K562 (cell line): ENCODE results near the gene FOXN3. TPM values are rescaled to one million over a fixed set of nuclear protein-coding genes. Genes with fewer than 3 reads are reported as not detected.

Experiments
- ATAC-seq: fragments of 200-7000 bp; cut with Tn5 transposase; 3 replicates; pipeline ENCODE4 v1.9.1; 2020; ENCODE audit warnings: moderate library complexity
- BruUV-seq: library from RNA; stranded (reverse); fragments of 400-500 nt; replicated peaks from 2 replicates; lab custom pipeline; 2021; lab: Mats Ljungman, UMichigan
- CTCF ChIA-PET: fragments of 300-600 bp; formaldehyde crosslinking; extraction: SDS; loops from one replicate; lab custom pipeline; 2021; ENCODE audit warnings: low intra/inter-chr PET ratio; lab: Yijun Ruan, JAX
- POLR2A ChIA-PET: fragments of 300-600, 350-650 bp; sonication (Branson Sonifier 250); formaldehyde crosslinking; extraction: SDS; loops from one replicate; lab custom pipeline; 2021; ENCODE audit warnings: antibody characterized with exemption, inconsistent platforms; lab: Yijun Ruan, JAX
- DNase-seq, 4 experiments: peaks; one replicate each; pipeline versions ENCODE4 v3.0.0 to v3.0.0-alpha.2; 2011 to 2018; ENCODE audit warnings: low spot score in 3 of 4, mixed read lengths in 3 of 4; ENCODE audit errors: extremely low read depth in 1 of 4
- FAIRE-seq: peaks from 2 replicates; lab custom pipeline; 2011; peaks lifted over from hg19 to GRCh38; lab: Jason Lieb, UNC
- H2AFZ ChIP-seq: 2 replicates; pipeline ENCODE4 v1.6.0; 2011; ENCODE audit warnings: low read depth, low read length, control low read depth, inconsistent platforms
- H3K27ac ChIP-seq: fragments of 200-600 bp; 3 replicates; pipeline ENCODE4 v1.8.0; 2011; ENCODE audit warnings: low read depth, mild to moderate bottlenecking, control low read depth, inconsistent platforms, low read length, moderate library complexity, mixed read lengths; ENCODE audit errors: extremely low read depth
- H3K27me3 ChIP-seq, 2 experiments: fragments of 300-600 bp in 1 of 2; 2 replicates in 1 of 2; 3 replicates in 1 of 2; pipeline versions ENCODE4 v1.6.0 to v1.8.0; 2011; ENCODE audit warnings: inconsistent platforms in 2 of 2, low read length in 2 of 2, mild to moderate bottlenecking in 1 of 2, mixed read lengths in 1 of 2, moderate library complexity in 1 of 2; ENCODE audit not compliant: control insufficient read depth in 2 of 2, insufficient read depth in 2 of 2
- H3K36me3 ChIP-seq: fragments of 300-600 bp; 3 replicates; pipeline ENCODE4 v1.8.0; 2011; ENCODE audit warnings: mild to moderate bottlenecking, low read length, inconsistent platforms; ENCODE audit not compliant: control insufficient read depth, insufficient read depth
- H3K4me1 ChIP-seq, 2 experiments: fragments of 200-600 bp in 1 of 2; replicated peaks in 1 of 2; 2 replicates in 1 of 2; 3 replicates in 1 of 2; pipeline versions ENCODE4 v1.5.1 to v1.8.0; 2011; ENCODE audit warnings: inconsistent platforms in 2 of 2, low read length in 2 of 2, mild to moderate bottlenecking in 1 of 2, mixed read lengths in 1 of 2, moderate library complexity in 1 of 2; ENCODE audit not compliant: control insufficient read depth in 2 of 2, insufficient read depth in 2 of 2
- H3K4me2 ChIP-seq: 2 replicates; pipeline ENCODE4 v1.6.1; 2011; ENCODE audit warnings: low read length, control low read depth, inconsistent platforms, mixed read lengths; ENCODE audit not compliant: insufficient read depth
- H3K4me3 ChIP-seq: fragments of 200-600 bp; sonication (generic), shearing (Covaris generic); 2 replicates; pipeline ENCODE4 v1.5.1; 2016; ENCODE audit warnings: control low read depth, inconsistent platforms
- H3K79me2 ChIP-seq: fragments of 200-600 bp; 3 replicates; pipeline ENCODE4 v1.8.0; 2011; ENCODE audit warnings: low read length, inconsistent platforms; ENCODE audit not compliant: control insufficient read depth, insufficient read depth
- H3K9ac ChIP-seq, 2 experiments: 2 replicates each; pipeline versions ENCODE4 v1.6.0 to v1.6.1; 2011; ENCODE audit warnings: low read depth in 2 of 2, low read length in 2 of 2, control low read depth in 1 of 2, inconsistent platforms in 1 of 2, mild to moderate bottlenecking in 1 of 2, mixed read lengths in 1 of 2; ENCODE audit not compliant: insufficient read depth in 1 of 2
- H3K9me1 ChIP-seq: one replicate; pipeline ENCODE4 v1.6.0; 2011; ENCODE audit warnings: inconsistent platforms, mild to moderate bottlenecking, low read length, moderate library complexity; ENCODE audit not compliant: control insufficient read depth, insufficient read depth
- H3K9me3 ChIP-seq: replicated peaks from 2 replicates; pipeline ENCODE4 v1.5.1; 2011; ENCODE audit warnings: low read depth, low read length, inconsistent platforms; ENCODE audit not compliant: control insufficient read depth, insufficient read depth
- H4K20me1 ChIP-seq: replicated peaks from 2 replicates; pipeline ENCODE4 v1.6.1; 2011; ENCODE audit warnings: low read length, inconsistent platforms, mixed read lengths; ENCODE audit not compliant: control insufficient read depth, insufficient read depth
- BRD9 ChIP-seq: fragments of 450-650 bp; IDR thresholded peaks from 2 replicates; pipeline ENCODE4 v1.6.1; 2018; ENCODE audit warnings: low read depth; ENCODE audit not compliant: partially characterized antibody
- CBX3 ChIP-seq, 2 experiments: IDR thresholded peaks; 1 replicate in 1 of 2; 2 replicates in 1 of 2; pipeline ENCODE4 v1.6.1; 2012; ENCODE audit warnings: inconsistent platforms in 2 of 2, low read length in 2 of 2, borderline replicate concordance in 1 of 2, control low read depth in 1 of 2
- CEBPZ ChIP-seq: fragments of 150-350 bp; IDR thresholded peaks from 2 replicates; pipeline ENCODE4 v1.6.1; 2014; ENCODE audit warnings: low read depth, mild to moderate bottlenecking, low read length, borderline replicate concordance
- FUS ChIP-seq: fragments of 200-400 bp; formaldehyde crosslinking; optimal IDR thresholded peaks from 2 replicates; pipeline ENCODE3; 2017; ENCODE audit warnings: low read depth, low read length
- ILK ChIP-seq: fragments of 450-650 bp; IDR thresholded peaks from 2 replicates; pipeline ENCODE4 v1.6.1; 2016; ENCODE audit warnings: missing genetic modification characterization, low read depth, mild to moderate bottlenecking, missing compliant biosample characterization, moderate library complexity, borderline replicate concordance
- NFRKB ChIP-seq: fragments of 450-650 bp; IDR thresholded peaks from 2 replicates; pipeline ENCODE4 v1.6.1; 2016; ENCODE audit warnings: low read depth
- PRMT5 ChIP-seq: sonication (generic); formaldehyde crosslinking; IDR thresholded peaks from 2 replicates; pipeline ENCODE4 v1.5.0; 2020; ENCODE audit warnings: missing genetic modification reagents
- SREBF1 ChIP-seq: fragments of 150-350 bp; IDR thresholded peaks from 2 replicates; pipeline ENCODE4 v1.6.1; 2014; ENCODE audit warnings: antibody characterized with exemption, low read depth, low read length, borderline replicate concordance
- SRSF7 ChIP-seq: fragments of 200-400 bp; formaldehyde crosslinking; optimal IDR thresholded peaks from 2 replicates; pipeline ENCODE3; 2017; ENCODE audit warnings: mild to moderate bottlenecking, low read depth, low read length
- ZNF121 ChIP-seq: sonication (generic); formaldehyde crosslinking; conservative IDR thresholded peaks from 2 replicates; pipeline ENCODE4 v1.8.0; 2022; ENCODE audit warnings: missing genetic modification reagents
- ZNF41 ChIP-seq: fragments of 250-450 bp; sonication (Bioruptor Pico); conservative IDR thresholded peaks from 2 replicates; pipeline ENCODE4 v1.4.0; 2020; ENCODE audit warnings: mild to moderate bottlenecking
- ZNF584 ChIP-seq: fragments of 200-800 bp; sonication (Bioruptor generic); IDR thresholded peaks from 2 replicates; pipeline ENCODE4 v1.6.1; 2016; ENCODE audit warnings: low read depth, mild to moderate bottlenecking, missing genetic modification characterization, missing compliant biosample characterization
- ZNF766 ChIP-seq: fragments of 200-800 bp; sonication (Bioruptor generic); conservative IDR thresholded peaks from 2 replicates; pipeline ENCODE4 v1.6.1; 2016; ENCODE audit warnings: missing genetic modification characterization, missing compliant biosample characterization
- WGBS: fragments of 100-300 bp; shearing (Covaris generic); methylation state at CpG from one replicate; pipeline ENCODE4 v1.1.6; 2016; ENCODE audit warnings: low coverage, mixed read lengths; ENCODE audit not compliant: insufficient coverage; ENCODE audit errors: missing lambda C conversion rate; 5-methylcytosine and 5-hydroxymethylcytosine counted together
- in situ Hi-C: fragments of 300-500 bp; cut with MboI; formaldehyde crosslinking; loops from 4 replicates; pipeline ENCODE4 v1.15.0; 2018; ENCODE audit warnings: inconsistent platforms, mixed read lengths
- intact Hi-C: fragments of 100-400 bp; cut with micrococcal nuclease; formaldehyde crosslinking; loops from 2 replicates; pipeline ENCODE4 v1.14.2; 2022
- polyA plus RNA-seq, 8 experiments: library from polyadenylated mRNA; depleted of rRNA in 4 of 8; stranded (reverse) in 5 of 8; unstranded in 3 of 8; fragments of >200 nt; fragmentation: Nextera tagmentation in 2 of 8; fragmentation: Illumina TruSeq in 1 of 8; extraction: Ambion mirVana in 2 of 8; extraction: Trizol in 1 of 8; gene quantifications; 2 replicates each; pipeline versions ENCODE4 v1.2.1 to v1.2.3, GENCODE V29; 2011 to 2014; ENCODE audit warnings: inconsistent platforms in 1 of 8, missing spikeins in 1 of 8
- total RNA-seq, 7 experiments: library from RNA; depleted of rRNA in 6 of 7; stranded (reverse); fragments of >200 nt in 6 of 7; fragmentation: Illumina TruSeq in 2 of 7; extraction: Trizol in 2 of 7; gene quantifications; 2 replicates each; pipeline versions ENCODE4 v1.2.1 to v1.2.3, GENCODE V29; 2011 to 2021; ENCODE audit warnings: low replicate concordance in 1 of 7
- TF ChIP-seq, protein P1 (sequence below): fragments of 450-650 bp; conservative IDR thresholded peaks from 2 replicates; pipeline ENCODE4 v1.6.1; 2016; ENCODE audit warnings: missing genetic modification characterization, low read depth, mild to moderate bottlenecking, control low read depth, missing compliant biosample characterization
- TF ChIP-seq, protein P2 (sequence below): sonication (generic); formaldehyde crosslinking; IDR thresholded peaks from 2 replicates; pipeline ENCODE4 v1.8.0; 2023; ENCODE audit warnings: mild to moderate bottlenecking, missing genetic modification reagents

FOXN3 gene
- total and polyA plus RNA-seq, 9 of the 15 experiments (the other 6 are each of a cell fraction or from before 2014, with no cell fraction given): 0.07 to 1.3 (median 0.40) TPM

- no peak overlapping the region for H2AFZ ChIP-seq
- H3K9ac ChIP-seq: no peak overlapping the region
- 6% methylated on average over 2 of the region's 3 CpGs for WGBS
- BruUV-seq: no TSS peak
- 0 out of 5 replicates have a peak, but pooled peaks cover 0 to 5% of the 10 kb centered on the region in 2 experiments for H3K27me3 ChIP-seq
- no peaks in the 10 kb centered on the region for H3K9me3 ChIP-seq
- peaks cover 0 to 19% of the 10 kb centered on the region in 2 experiments; a peak in 2 of 5 replicates for H3K4me1 ChIP-seq
- in situ Hi-C loops: no loop called here
- H3K4me3 ChIP-seq: no peak overlapping the region
- CTCF ChIA-PET: no interaction called here
- no peak for DNase-seq
- no peak for FAIRE-seq
- no peaks in the 10 kb centered on the region for H3K79me2 ChIP-seq
- POLR2A ChIA-PET: no interaction called here
- H3K4me2 ChIP-seq: no peak overlapping the region
- H3K27ac ChIP-seq: no peak overlapping the region
- intact Hi-C loops: no loop called here
- H3K36me3 ChIP-seq: no peaks in the 10 kb centered on the region
- ATAC-seq: no peak
- no peaks in the 10 kb centered on the region for H3K9me1 ChIP-seq
- H4K20me1 ChIP-seq: no peaks in the 10 kb centered on the region
- TF ChIP-seq SREBF1 (no peak), SRSF7 (no peak), ZNF584 (no peak), ZNF41 (CRISPR knock-in tag) (no peak), ZNF121 (CRISPR knock-in tag) (no peak), CBX3 (IDR thresholded peaks at IDR 0.05; ENCODE audit: borderline replicate concordance in 1 of 2, low read length in 2 of 2) (no peak), PRMT5 (CRISPR knock-in tag) (no peak), FUS (no peak), ZNF766 (CRISPR knock-in tag) (no peak), BRD9 (no peak), NFRKB (no peak), CEBPZ (no peak), ILK (tag) (no peak)
- TF ChIP-seq, protein P1, sequence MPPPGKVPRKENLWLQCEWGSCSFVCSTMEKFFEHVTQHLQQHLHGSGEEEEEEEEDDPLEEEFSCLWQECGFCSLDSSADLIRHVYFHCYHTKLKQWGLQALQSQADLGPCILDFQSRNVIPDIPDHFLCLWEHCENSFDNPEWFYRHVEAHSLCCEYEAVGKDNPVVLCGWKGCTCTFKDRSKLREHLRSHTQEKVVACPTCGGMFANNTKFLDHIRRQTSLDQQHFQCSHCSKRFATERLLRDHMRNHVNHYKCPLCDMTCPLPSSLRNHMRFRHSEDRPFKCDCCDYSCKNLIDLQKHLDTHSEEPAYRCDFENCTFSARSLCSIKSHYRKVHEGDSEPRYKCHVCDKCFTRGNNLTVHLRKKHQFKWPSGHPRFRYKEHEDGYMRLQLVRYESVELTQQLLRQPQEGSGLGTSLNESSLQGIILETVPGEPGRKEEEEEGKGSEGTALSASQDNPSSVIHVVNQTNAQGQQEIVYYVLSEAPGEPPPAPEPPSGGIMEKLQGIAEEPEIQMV (tag): no peak
- TF ChIP-seq, protein P2, sequence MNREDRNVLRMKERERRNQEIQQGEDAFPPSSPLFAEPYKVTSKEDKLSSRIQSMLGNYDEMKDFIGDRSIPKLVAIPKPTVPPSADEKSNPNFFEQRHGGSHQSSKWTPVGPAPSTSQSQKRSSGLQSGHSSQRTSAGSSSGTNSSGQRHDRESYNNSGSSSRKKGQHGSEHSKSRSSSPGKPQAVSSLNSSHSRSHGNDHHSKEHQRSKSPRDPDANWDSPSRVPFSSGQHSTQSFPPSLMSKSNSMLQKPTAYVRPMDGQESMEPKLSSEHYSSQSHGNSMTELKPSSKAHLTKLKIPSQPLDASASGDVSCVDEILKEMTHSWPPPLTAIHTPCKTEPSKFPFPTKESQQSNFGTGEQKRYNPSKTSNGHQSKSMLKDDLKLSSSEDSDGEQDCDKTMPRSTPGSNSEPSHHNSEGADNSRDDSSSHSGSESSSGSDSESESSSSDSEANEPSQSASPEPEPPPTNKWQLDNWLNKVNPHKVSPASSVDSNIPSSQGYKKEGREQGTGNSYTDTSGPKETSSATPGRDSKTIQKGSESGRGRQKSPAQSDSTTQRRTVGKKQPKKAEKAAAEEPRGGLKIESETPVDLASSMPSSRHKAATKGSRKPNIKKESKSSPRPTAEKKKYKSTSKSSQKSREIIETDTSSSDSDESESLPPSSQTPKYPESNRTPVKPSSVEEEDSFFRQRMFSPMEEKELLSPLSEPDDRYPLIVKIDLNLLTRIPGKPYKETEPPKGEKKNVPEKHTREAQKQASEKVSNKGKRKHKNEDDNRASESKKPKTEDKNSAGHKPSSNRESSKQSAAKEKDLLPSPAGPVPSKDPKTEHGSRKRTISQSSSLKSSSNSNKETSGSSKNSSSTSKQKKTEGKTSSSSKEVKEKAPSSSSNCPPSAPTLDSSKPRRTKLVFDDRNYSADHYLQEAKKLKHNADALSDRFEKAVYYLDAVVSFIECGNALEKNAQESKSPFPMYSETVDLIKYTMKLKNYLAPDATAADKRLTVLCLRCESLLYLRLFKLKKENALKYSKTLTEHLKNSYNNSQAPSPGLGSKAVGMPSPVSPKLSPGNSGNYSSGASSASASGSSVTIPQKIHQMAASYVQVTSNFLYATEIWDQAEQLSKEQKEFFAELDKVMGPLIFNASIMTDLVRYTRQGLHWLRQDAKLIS: no peak
These were observed 3.5 kb upstream of the FOXN3 start for GRCh38 chr14:89420502-89420901.
